HG02588 (cell line): ENCODE results near the gene CCR5AS.
"Not testable (repeated sequence)": the region's sequence is repeated elsewhere in the genome, so short reads cannot be mapped to it uniquely, and the experiment has no call there.

Experiments used
- ATAC-seq: cut with Tn5 transposase; IDR thresholded peaks from one replicate; pipeline ENCODE4 v1.9.1; 2021; ENCODE audit warnings: mild to moderate bottlenecking, moderate library complexity; ENCODE audit not compliant: unreplicated experiment

Gene CCR5AS

DNA sequence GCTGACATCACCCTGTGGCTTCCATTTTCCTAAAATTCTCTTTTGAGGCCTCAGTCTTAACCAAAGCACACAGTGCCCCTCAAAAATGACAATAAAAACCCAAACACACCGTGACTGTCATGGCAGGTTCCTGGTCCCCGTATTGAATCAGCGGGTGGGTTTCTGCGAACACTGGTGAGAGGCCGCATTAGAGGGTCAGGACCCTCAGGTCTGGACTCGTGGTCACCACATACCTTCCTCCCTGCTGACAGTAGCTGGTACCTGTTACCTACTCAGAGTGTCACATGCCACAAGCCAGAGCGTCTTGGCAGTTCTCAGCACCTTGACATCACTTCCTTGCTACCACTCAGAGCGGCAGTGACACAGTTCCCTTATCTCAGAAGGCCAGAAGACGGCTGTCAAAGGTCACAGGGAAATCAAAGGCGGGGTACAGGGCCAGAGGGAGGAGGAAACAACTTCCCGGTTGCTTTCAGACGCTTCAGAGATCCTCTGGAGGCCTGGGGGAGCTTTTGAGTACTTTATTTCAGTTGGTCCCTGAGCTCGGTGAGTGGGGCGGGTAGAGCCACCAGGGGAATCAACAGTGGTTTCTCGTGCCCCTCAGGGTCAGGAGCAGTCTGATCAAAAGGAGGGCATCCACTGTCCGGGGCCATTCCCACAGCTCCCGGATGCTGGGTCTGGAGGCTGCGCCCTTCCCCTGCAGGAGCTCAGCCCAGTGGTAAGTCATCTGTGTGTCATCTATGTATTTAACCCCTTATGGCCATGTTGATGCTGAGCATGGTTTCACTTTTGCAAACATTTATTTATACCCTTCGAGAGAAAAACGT lies at the start of gene CCR5AS, which contains the start of gene CCRL2:
Gene CCR5AS, minus strand, starts transcription at position 279 of the 824 bp plus-strand sequence.
Gene CCRL2, plus strand, starts transcription at position 472 of the 824 bp plus-strand sequence. CDS start 821 bp downstream, outside the sequence.
- no peak for ATAC-seq

DNA sequence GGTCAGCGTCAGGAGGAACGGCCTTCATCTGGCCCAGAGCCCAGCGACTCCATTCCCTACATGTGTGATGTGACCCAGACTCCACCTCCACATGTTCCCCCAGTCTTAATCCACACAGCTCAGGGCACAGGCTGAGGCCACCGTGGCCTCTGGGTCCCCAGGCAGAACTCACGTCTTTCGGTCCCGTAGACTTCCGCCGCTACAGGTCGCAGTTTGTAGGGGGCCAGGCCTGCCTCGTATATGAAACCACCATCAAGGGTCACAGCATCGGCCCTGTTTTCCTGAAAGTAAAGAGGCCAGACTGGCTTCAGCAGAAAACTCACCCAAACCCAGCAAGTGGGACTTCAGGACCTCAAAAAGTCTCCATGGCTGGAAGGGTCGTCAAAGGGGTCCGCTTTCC lies 49.3 kb upstream of the CCR5AS start:
- ATAC-seq, result no peak

DNA sequence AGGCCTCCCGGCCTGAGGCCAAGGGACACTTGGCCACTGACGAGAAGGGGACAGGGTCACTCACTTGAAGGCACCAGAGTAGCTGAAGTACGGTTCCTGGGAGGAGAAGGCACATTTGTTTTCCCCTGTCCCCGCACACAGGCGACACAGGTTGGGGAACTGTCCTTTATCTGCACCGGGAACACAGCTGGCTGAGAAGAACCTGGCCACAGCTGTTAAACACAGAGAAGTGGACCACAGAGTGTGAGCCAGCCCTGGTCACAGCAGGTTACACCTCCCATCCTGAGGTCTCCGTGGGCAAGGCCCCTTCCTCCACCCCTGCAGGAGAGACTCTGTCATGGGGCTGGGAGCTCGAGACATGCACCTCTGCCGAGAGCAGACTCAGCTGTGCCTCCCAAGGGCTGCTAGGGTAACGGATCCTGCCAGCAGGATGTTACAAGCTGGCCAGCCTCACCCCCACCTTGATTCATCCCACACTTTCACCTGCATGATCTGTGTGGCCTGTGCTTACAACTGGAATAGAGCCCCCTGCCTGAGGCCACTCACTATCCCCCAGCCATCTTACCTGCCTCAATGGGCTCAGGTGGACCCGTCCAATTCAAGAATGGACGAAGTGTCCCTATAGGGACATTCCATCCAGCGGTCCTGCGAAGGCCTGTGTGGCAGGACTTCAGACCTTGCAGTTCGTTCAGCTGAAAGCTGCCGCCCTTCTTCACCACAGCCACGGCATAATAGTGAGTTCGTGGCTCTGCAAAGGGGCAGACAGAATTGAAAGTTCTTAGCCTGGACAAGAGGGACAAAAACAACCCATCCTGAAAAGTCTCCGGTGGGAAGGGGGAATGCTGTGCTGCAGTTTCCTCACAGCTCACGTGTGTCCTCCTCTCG lies 48.6 kb upstream of the CCR5AS start:
- ATAC-seq, result no peak

DNA sequence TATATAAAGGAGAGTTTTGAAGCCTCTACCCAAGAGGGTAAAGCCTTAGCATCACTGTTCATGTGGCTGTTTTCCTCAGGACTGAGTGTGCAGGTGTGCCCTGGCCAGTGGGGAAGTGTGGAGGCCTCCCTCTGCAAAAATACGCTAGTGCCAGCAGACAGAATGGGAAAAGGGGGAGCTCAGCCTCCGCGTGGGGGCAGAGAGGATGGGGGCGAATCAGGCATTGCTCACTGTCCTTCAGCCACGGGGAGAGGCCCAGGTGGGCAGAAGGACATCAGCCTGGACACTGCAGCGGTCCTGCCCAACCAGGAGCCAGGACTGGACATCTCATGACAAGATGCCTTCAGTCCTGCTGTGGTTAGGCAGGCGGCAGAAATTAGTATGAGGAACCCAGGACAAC lies 47.7 kb upstream of the CCR5AS start:
- ATAC-seq, result no peak

DNA sequence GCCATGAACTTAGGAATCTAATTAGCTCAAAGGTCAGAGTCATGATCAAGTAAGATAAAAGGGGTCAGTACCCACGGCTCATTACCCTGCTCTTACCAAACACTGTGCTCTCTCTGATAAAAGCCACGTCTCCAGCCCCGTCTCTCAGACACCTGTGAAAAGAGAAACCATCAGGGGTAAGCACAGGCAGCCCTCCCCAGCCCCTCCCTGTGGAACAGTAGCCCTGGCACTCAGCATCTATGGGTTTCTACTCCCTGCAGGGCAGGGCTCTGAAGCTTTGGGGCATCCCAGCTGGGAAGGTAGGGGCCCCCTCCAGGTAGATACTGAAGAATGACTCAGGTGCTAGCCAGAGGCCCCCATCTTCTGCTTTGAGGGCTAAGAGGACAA lies 47.3 kb upstream of the CCR5AS start:
- no peak for ATAC-seq

DNA sequence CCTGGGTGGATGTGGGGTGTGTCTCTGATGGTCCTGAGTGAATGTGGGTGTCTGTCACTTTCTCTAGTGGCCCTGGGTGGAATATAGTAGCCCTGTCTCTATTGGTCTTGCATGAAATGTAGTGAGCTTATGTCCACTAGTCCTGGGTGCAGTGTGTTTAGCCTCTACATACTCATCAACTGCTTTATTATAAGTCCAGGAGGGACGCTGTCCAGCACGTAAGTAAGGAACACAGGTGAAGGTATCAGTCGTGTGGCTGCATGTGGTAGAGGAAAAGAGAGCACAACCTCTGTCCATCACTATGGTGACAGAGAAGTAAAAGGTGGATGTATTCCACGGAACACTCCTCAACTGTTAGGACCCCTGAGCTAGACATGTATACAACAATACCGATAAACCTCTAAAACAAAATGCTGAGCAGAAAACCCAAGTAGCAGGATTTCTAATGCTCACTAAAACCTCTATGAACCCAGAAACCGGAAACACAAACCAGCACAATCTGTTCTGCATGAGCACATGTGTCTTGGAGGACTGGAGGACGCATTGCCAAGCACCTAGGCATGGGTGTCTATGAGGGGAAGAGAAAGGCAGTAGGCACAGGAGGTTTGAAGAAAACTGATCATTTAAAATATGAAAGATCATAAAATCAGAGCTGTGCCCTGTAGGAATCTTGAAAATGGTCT lies 46.8 kb upstream of the CCR5AS start:
- no peak for ATAC-seq

DNA sequence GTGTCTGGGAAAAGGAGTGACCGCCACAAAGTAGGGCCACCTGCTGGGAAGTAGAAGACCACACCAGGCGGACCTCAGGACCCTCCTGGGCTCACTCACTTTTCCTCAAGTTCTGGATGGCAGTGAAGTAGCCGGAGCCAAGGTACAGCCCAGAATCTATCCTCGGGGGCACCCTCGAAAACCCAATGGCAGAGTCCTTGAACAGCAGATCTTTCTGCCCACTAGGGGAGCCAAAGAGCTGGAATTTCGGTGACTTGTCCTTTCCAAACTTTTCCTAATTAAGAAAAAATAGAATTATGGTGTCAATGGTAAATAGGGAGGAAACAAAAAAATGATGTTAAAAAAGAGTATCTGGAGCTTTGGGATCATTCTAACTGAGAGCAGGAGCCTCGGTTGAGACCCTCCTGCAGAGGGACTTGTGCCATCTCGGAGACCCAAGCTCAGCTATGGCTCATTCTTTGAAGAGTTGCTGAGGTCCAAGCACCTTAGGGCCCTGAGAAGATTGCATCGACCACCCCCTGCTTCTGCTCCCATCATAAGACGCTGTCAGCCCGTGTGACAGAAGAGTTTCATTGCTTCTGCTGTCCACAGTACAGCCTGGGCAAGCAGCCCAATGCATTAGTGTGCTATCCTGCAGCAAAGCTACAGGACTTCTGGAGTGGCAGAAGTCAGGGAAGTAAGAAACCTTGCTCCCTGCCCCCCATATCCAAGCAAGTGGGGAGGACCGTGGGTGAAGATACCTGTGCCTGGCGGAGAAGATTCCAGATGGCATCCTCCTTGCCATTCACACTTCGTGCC lies 43.1 kb upstream of the CCR5AS start:
- no peak for ATAC-seq

DNA sequence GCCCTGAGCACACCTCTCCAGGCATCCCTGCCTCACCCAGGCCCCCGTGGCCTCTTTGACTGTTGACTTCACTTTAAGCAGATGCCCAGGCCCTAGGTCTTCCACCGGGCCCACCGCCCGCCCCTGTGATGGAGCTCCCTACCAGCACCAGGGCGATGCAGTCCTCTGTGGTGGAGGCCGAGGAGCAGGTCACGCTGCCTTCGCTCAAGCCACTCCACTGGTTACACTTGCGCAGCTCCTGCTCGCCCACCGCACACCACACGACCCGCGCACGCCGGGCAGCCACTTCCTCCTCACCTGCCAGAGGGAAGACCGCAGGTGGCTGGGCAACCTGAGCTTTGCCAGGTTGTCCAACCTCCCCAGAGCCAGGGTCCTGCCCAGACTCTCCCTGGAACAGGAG lies 41.9 kb upstream of the CCR5AS start:
- ATAC-seq, result no peak

DNA sequence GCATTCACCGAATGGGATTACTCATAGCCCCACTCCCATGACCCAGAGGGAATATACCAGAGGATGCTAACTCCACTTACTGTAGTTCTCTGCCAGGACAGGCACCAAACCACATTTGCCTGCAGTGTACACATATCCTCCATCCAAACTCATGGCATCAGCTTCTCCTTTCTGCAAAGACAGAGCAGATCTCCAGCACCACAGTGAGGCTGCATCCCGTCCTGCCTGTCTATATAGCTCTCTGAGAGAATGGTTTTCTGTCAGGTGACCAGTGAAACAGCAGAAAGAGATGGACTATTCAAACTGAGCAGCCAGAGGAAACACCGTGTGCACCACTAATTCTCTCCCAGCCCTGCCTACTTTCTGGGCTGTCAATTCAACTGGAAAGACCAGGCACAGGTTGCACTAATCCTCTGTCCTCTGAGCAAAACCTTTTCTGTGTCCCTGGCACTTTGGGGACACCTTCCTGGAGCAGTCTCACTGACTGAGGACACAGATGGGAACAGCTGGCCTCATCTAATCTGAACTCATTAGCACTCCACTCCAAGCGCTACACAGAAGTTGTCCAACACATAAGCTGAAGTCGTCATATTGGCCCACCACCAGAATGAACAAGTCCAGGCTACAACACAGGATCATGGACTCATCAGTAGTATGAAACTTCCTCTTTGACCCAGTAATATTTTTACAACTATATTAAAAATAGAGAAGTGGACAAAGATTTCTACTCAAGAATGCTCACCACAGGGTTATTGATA lies 40.5 kb upstream of the CCR5AS start:
- no peak for ATAC-seq

DNA sequence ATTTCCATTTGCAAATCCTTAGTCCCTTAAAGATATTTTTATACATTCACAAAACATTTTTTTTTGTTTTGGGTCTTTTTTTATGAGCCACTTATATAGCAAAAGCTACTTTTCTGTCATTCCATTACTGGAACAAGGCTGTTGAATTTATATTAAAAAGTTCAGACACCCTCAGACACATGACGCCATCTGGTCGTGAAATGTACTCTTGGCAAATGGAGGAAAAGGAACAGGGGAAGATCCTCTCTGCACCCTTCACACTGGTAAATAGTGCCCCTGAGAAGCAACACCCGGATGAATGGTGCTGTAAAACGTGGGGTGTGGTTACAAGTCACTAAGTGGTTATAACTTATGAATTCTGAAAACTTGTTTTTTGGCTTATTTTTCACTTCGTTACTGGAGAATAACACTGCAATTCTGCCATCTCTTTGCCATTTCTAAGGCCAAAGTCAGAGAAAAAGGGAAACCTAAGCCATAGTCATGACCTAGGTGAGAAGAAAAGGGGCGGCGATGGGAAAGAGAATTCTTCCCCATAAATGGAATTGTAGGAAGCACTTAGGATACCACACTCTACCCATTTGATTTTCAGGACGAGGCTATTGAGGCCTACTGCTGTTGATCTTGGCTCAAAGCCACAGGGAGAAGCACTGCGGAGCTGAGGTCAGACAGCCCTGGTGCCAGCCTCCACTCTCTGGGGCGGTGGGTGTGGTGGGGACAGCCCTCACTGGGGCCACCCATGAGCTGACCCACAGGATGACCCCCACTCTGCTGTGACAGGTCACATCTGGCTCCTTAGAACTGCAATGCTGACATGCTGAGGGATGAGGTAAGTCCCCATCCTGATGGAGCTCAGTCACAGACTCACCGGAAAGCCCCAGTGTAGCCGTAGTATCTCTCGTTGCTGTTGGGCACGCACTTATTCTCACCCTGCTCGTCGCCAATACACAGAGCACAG lies 36.0 kb upstream of the CCR5AS start:
- ATAC-seq, result no peak

DNA sequence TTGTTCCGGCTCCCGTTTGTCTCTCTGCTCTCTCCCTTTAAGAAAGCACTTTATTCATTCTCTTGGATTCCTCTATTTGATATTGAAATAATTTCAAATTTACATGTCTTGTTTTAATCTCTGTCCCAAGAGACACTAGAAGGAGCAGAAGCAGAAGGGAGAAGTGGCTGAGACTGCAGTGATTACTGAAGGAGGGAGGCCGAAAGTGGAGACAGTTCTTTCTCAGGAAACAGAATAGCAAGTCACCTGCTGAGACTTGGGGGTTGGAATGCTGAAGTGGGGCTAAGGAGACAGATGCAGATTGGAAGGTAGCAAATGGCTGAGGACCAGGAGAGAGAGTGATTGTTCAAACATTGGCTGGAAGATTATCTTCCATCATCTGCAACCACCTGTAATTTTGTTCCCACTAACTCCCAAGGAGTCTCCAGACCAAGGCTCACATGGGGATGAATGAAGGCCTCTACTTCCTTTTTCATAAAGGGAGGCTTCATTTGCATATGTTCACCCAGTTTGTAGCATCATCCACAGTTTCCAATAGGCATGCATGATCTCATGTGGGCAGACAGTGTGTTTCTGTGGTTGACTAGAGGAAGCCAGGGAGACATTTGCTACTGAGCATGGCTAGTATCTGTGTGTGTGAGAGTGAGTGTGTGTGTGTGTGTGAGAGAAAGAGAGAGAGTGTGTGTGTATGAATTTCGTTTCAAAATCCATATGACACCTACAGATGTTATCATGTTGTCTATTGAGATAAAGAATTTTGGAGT lies 33.8 kb upstream of the CCR5AS start:
- ATAC-seq, result no peak

DNA sequence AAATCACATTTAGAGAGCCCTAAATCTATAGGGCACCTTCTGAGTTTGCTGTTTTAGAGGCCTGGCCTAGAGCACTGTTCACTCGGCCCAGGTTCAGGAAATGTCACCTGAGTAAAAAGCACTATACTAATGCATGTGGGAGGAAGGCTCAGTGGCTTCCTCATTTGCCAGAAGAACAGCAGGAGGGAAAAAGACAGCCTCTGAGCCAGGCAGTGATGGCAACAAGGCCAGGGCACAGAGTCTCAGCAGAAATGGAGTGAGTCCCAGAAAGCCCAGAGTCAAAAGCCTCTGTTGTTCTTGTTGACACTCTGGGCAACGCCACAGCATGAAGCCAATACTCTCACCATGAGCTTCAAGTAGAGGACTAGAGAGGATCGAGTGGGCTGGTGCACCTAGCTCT lies 32.0 kb upstream of the CCR5AS start:
- ATAC-seq, result no peak

DNA sequence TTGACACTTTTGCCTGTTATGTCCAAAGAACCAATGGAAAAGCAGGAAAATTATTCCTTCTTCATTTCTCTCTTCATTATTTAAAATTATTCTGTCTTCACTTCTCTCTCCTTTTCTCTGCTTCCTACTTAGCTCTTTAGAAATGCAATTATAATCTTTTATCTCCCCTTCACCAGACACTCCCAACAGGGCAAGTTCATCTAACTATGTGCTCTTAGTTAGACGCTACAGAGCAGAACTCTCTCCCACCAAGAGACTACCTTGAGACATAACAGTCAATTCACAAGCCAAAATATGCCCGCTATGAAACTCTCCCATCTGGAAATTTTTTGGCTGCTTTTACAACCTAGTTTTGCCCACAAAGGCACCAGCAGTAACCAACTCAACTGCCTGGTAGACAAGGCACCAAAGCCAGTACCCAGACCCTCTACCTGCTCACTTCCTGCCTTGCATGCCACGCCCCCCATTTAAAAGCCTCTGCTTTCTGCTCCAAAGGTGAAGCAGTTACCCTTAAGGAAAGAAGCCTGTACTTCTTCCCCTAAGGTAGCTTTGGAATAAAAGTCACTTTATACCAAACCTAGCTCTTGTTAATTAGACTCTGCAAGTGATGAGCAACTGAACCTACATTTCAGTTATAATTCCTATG lies 28.3 kb upstream of the CCR5AS start:
- no peak for ATAC-seq

DNA sequence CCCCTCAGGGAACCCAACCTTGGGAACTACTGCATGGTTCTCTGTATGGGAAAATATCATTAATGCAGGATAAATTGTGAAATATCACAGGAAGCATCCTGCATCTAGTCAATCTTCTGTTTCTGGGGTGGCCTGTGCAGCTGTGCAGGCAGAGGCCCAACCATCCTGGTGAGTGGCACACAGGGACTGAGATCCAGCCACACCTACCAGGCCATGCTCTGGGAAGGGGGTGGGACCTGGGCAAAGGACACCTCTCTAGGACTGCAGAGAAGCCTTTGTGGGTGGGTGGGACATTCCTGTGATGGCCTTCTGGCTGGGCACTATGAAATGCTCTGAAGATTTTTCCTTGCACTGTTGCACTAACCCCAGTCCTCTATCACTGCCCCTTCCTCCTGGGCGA lies 27.0 kb upstream of the CCR5AS start:
- ATAC-seq, result no peak

DNA sequence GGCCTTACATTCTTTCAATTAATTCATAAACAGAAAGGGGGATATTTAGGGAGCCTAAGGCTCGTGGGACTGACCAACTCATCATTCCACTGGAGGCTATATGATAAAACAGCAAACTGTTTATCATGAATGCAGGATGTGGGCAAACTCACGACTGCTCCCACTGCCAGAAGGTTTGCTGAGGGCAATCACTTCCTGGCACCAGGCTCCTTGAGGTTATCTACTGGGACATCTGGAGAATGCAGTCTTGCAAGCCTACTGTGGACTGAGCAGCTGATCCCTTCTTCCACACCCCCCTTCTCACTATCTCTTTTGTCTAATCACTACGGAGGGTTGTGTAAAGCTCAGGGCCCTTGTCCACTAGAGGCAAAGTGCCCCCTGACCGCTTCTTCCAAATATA lies 26.3 kb upstream of the CCR5AS start:
- ATAC-seq, result not testable (repeated sequence)

DNA sequence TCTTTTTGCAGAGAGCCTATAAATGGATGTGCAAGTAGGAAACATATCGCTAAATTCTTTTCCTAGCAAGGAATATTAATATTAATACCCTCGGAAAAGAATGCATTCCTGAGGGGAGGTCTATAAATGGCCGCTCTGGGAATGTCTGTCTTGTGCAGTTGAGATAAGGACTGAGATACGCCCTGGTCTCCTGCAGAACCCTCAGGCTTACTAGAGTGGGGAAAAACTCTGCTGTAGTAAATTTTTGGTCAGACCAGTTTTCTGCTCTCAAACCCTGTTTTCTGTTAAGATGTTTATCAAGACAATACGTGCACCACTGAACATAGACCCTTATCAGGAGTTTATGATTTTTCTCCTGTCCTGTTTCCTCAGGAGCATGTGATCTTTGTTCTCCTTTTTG lies 25.0 kb upstream of the CCR5AS start:
- ATAC-seq, result not testable (repeated sequence)

DNA sequence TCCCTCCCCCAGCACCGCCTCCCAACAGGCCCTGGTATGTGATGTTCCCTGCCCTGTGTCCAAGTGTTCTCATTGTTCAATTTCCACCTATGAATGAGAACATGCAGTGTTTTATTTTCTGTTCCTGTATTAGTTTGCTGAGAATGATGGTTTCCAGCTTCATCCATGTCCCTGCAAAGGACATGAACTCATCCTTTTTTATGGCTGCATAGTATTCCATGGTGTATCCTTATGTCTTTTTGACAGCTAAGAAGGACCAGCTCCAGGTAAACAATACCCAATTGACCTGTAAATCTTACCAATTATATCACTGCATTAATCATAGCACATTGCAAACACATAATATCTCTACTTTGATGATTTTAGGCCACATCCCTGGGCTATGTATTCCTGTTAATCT lies 24.0 kb upstream of the CCR5AS start:
- not testable (repeated sequence) for ATAC-seq
